GM19395 (cell line): ENCODE measurements around the gene UGT3A2.

ENCODE experiments used
- ATAC-seq: cut with Tn5 transposase; IDR thresholded peaks from one replicate; pipeline ENCODE4 v1.9.1; 2021; ENCODE audit warnings: mild to moderate bottlenecking, moderate library complexity; ENCODE audit not compliant: unreplicated experiment

Gene UGT3A2

GRCh38 chr5:36013182-36013581, 53.5 kb downstream of the UGT3A2 start:
- no peak for ATAC-seq

DNA sequence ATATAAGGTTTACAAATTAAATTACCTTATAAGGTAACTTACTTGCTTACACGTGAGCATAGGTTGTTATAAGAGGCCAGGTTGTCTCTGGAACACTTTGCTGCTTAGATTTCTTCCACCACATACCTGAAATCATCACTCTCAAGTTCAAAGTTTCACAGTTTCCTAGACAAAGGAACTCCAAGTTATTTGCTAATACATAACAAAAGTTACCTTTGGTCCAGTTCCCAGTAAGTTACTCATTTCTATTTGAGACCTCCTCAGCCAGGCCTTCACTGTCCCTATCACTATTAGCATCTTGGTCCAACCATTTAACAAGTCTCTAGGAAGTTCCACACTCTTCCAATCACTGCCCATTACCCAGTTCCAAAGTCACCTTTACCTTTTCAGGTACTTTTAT, 57.0 kb downstream of the UGT3A2 start:
- ATAC-seq = no peak

DNA sequence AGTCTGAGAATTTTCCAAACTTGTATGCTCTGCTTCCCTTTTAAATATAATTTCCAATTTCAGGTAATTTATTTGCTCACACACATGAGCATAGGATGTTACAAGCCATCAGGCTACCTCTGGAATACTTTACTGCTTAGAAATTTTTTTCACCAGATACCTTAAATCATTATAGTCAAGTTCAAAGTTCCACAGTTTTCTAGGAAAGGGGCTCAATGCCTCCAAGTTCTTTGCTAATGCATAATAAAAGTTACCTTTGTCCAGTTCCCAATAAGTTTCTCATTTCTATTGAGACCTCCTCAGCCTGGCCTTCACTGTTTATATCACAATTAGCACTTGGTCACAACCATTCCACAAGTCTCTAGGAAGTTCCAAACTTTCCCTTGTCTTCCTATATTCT, 59.3 kb downstream of the UGT3A2 start:
- ATAC-seq = no peak

DNA sequence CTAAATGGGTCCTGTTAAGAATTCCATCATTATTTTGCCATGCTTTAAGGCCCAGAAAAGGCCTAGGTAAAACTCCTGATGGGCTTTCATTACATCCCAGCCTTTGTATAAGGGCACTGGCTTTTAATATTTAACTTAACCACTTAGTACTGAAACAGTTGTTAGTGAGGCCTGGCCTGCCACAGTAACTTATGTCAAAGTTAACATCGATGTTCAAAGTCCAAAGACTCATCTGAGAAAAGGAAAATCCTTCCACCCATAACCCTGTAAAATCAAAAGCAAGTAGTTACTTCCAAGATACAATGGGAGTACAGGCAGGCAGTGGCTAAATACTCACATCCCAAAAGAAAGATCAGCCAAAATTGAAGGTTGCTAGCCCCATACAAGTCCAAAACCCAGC, 60.5 kb downstream of the UGT3A2 start:
- ATAC-seq = no peak

DNA sequence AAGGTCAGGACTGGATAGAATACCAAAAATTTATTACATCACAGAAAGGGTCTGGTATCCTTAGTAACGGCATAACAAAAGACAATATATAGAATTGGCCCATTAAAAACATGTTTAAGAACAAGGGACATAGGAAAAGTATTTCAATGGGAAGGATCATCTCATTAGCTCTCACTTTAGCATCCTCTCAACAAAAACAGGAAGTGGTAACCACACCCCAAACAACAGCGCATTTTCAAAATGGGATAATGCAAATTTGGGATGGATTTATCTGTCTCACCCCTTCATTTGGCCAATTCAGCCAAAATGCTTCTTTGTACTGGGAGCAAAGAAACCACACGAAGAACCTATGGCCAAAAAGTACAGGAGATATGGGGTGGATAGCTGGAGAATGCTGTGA, 65.7 kb downstream of the UGT3A2 start:
- ATAC-seq = no peak

GRCh38 chr5:35999547-35999946, 67.1 kb downstream of the UGT3A2 start:
- no peak for ATAC-seq

GRCh38 chr5:35996076-35996475, 70.6 kb downstream of the UGT3A2 start:
- no peak for ATAC-seq

DNA sequence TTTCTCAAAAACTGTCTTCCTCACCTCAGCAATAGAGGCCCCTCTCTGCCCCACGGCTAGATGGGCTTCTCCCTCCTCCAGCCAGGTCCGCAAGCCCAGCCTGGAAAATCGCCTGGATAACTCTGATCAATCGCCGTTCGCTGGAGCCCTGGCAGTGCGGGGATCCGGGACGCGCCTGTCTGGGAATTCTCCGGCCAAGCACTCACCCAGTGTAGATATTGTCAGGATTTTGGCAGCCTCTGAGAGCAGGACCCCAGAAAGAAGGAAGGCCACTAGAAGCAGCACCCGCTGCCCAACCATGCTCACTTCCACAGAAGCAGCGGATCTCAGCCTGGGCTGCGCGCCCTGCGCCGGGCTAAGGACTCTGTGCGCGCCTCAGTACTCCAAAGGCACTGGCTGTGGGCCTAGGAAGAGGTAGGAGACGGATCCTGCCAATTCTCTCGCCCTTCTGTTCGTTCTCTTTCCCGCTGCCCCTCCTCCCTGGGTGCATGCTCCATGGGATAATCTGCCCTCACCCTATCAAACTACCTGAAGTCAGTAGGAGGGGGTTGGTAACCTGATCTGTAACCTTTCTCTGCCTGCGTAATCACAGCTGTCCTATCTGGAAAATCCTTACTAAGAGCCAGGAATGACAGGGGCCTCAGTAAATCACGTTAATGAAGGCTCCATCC, 75.6 kb downstream of the UGT3A2 start, which contains the start of gene UGT3A1:
TSS of gene UGT3A1 (minus strand) at position 450 of the 671 bp plus-strand sequence. CDS start at position 300, 150 bp downstream.
- no peak for ATAC-seq

DNA sequence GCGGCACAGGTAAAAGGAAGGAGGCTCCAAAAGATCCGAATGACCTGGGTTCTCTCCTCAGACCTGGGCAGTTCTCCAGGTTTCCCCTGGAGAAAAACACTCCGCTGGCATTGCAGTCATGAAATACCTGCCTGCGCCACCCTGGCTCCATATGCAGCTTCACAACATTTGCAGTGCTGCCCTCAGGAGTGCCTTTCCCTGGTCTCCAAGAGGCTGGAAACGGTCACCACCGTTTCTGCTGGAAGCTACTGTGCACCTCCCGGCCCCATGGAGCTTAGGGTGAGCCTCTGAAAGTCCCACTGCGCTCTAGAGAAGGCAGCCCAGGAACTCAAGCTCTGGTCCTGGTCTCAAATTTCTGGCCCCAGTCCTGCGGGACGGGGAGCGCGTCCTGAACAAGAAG, 76.2 kb downstream of the UGT3A2 start:
- ATAC-seq = no peak

- ATAC-seq = no peak
These were observed 78.2 kb downstream of the UGT3A2 start for GRCh38 chr5:35988529-35988928.

- no peak for ATAC-seq
These were observed 78.9 kb downstream of the UGT3A2 start for GRCh38 chr5:35987776-35988175.
